NCI-H345 treated with DMSO at 0.1 percent for 48 hours (cell line): ENCODE results near the gene KCNJ3.

Experiments used
- DNase-seq: peaks from one replicate; lab custom pipeline; 2025; ENCODE audit not compliant: unreplicated experiment; lab: John Stamatoyannopoulos, UW

KCNJ3 gene

GRCh38 chr2:154698296-154698720, at the start of gene KCNJ3:
Gene KCNJ3 (plus strand): TSS chr2:154698695. CDS start chr2:154698776, 81 bp downstream.
- no peak for DNase-seq

- no peak for DNase-seq
Measured at GRCh38 chr2:154655499-154655898, 43.0 kb upstream of the KCNJ3 start.

GRCh38 chr2:154658854-154659253, 39.6 kb upstream of the KCNJ3 start:
- DNase-seq: no peak

GRCh38 chr2:154664248-154664647, 34.2 kb upstream of the KCNJ3 start:
- no peak for DNase-seq

GRCh38 chr2:154670083-154670482, 28.4 kb upstream of the KCNJ3 start:
- no peak for DNase-seq

GRCh38 chr2:154673694-154674093, 24.8 kb upstream of the KCNJ3 start:
- no peak for DNase-seq

GRCh38 chr2:154677401-154677800, 21.1 kb upstream of the KCNJ3 start:
- no peak for DNase-seq

GRCh38 chr2:154681741-154682140, 16.8 kb upstream of the KCNJ3 start:
- no peak for DNase-seq

- DNase-seq: no peak
Measured at GRCh38 chr2:154686162-154686561, 12.3 kb upstream of the KCNJ3 start.

- DNase-seq: no peak
Measured at GRCh38 chr2:154688373-154688772, 10.1 kb upstream of the KCNJ3 start.

- no peak for DNase-seq
Measured at GRCh38 chr2:154689158-154689557, 9.3 kb upstream of the KCNJ3 start.

- no peak for DNase-seq
Measured at GRCh38 chr2:154692927-154693326, 5.6 kb upstream of the KCNJ3 start.

GRCh38 chr2:154693741-154694340, 4.7 kb upstream of the KCNJ3 start:
- DNase-seq: no peak

GRCh38 chr2:154694881-154695280, 3.6 kb upstream of the KCNJ3 start:
- DNase-seq: no peak

GRCh38 chr2:154696369-154696768, 2.1 kb upstream of the KCNJ3 start:
- no peak for DNase-seq

- DNase-seq: no peak
Measured at GRCh38 chr2:154696810-154697417, 1.6 kb upstream of the KCNJ3 start.

- DNase-seq: peak; percentile 13
Measured at GRCh38 chr2:154697418-154698252, 860 bp upstream of the KCNJ3 start.

GRCh38 chr2:154698721-154699574, 453 bp downstream of the KCNJ3 start:
- no peak for DNase-seq

- no peak for DNase-seq
Measured at GRCh38 chr2:154699575-154699930, 1.1 kb downstream of the KCNJ3 start.

- DNase-seq: no peak
Measured at GRCh38 chr2:154700136-154700535, 1.6 kb downstream of the KCNJ3 start.

- DNase-seq: no peak
Measured at GRCh38 chr2:154704991-154705390, 6.5 kb downstream of the KCNJ3 start.
